ENCODE measurements around the gene ACP7.

DNA sequence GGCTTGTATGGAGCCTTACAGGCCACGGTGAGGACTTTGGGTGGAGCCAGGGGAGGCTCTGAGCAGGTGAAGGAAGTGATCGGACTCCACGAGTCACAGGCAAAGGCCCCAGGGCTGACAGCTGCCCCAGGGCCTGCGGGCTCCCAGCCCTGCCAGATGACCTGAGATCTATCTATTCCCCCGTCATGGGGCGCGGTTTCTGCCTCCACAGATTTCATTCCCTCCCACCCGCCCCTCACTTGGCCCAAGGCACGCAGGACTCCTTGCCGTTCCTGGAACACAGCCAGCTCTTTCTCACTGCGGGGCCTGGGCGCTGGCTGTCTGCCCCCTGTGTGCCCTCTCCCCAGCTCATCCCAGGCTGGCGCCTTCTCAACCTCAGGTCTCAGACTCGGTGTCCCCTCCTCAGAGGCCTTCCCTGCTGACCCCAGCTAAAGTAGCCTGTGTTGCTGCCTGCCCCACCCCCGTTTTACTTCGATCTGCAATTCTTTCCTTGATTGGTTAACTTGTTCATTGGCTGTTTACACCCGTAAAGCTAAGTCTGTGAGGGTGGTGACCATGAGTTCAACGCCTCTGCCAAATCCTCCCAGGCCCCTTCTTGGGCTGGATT lies 27.5 kb downstream of the ACP7 start:
- TF ChIP-seq POLR2A (IDR thresholded peaks at IDR 0.05; ENCODE audit: low read length) (no peak), GATA1 (IDR thresholded peaks at IDR 0.05; ENCODE audit: low read depth, low read length) (no peak)

All from erythroblast (primary cell).